Mucosa of descending colon (tissue), 3 donors: ENCODE results near the gene PEX1. TPM values are rescaled to one million over a fixed set of nuclear protein-coding genes. Genes with fewer than 3 reads are reported as not detected.
"Not testable (repeated sequence)": the region's sequence is repeated elsewhere in the genome, so short reads cannot be mapped to it uniquely, and the experiment has no call there.

Experiments used
- ATAC-seq: fragments of 200-7000 bp; cut with Tn5 transposase; one replicate; pipeline ENCODE4 v1.9.1; 2020; ENCODE audit warnings: mild to moderate bottlenecking, moderate library complexity
- DNase-seq, 3 donors: peaks; one replicate each; pipeline ENCODE4 v3.0.0-alpha.2; 2020
- H3K36me3 ChIP-seq: fragments of 200-600 bp; one replicate; pipeline ENCODE4 v1.8.0; 2021; ENCODE audit warnings: low read depth, mild to moderate bottlenecking
- H3K4me1 ChIP-seq: fragments of 200-600 bp; one replicate; pipeline ENCODE4 v1.8.0; 2021; ENCODE audit warnings: low read depth, mild to moderate bottlenecking
- H3K4me3 ChIP-seq: fragments of 200-600 bp; one replicate; pipeline ENCODE4 v1.8.0; 2021; ENCODE audit warnings: mild to moderate bottlenecking
- H3K9me3 ChIP-seq: fragments of 200-600 bp; one replicate; pipeline ENCODE4 v1.8.0; 2021; ENCODE audit warnings: mild to moderate bottlenecking
- intact Hi-C, 2 donors: fragments of 100-400 bp; cut with DNase I in 1 of 2; cut with micrococcal nuclease in 1 of 2; formaldehyde crosslinking; loops; one replicate each; pipeline versions ENCODE4 v1.11.0 to v1.11.1; 2022; cut with DNase I, micrococcal nuclease
- total RNA-seq, 3 donors: library from RNA; stranded (reverse); fragmentation: NEBNext Ultra II Directional in 2 of 3; extraction: Animal tissue kit (Norgen Biotek cat#: 25700) in 2 of 3; gene quantifications; one replicate each; pipeline versions ENCODE4 v1.2.1 to v1.2.4, GENCODE V29; 2021 to 2023
- TF ChIP-seq, protein P1 (sequence below): fragments of 200-600 bp; IDR thresholded peaks from one replicate; pipeline ENCODE4 v1.8.0; 2022; ENCODE audit warnings: antibody characterized with exemption, mild to moderate bottlenecking
- donor health status: DM: no; HTN: no; CAD: no; lungs with moderate emphysema.
- donor health status: DM: no; HTN: no; CAD: no.
- donor health status: DM: no; HTN: yes; CAD: no.

The PEX1 gene
- total RNA-seq, 3 donors from 2014 or later = 17.4 to 21.5 (median 20.4) TPM

DNA sequence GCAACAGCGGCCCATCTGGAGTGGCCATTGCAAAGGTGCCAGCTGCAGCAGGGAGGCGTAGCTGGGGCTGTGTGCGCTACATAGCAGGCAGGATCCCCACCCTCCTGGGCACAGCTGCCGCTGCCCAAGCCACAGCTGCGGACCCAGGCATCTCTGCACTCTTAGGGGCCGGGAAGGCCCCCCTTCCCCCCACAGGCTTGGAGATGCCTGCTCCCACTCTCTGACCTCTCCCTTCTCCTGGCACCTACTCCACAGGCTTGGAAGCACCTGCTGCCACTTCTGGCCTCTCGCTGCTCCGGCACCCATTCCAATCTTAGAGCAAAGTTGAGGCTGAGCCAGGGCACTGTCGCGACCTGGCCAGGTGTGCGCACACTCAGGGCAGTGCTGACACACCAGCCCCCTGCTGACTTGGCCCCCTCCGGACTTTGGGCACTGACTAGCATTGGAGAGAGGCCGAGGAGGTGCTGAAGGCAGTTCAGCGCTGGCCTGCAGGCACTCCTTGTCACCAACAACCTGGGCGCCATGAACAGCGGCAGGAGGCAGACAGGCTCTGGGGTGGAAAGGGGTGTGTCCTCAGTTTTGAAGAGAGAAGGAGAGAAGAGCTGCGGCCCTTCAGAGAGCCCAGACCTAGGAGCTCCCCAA is 18.7 kb upstream of the PEX1 start:
- Histone ChIP-seq H3K4me3 (no peak overlapping the region), H3K9me3 (no peaks in the 10 kb centered on the region), H3K36me3 (no peaks in the 10 kb centered on the region), H3K4me1 (no peaks in the 10 kb centered on the region)
- intact Hi-C loops = no loop called here
- TF ChIP-seq, protein P1, sequence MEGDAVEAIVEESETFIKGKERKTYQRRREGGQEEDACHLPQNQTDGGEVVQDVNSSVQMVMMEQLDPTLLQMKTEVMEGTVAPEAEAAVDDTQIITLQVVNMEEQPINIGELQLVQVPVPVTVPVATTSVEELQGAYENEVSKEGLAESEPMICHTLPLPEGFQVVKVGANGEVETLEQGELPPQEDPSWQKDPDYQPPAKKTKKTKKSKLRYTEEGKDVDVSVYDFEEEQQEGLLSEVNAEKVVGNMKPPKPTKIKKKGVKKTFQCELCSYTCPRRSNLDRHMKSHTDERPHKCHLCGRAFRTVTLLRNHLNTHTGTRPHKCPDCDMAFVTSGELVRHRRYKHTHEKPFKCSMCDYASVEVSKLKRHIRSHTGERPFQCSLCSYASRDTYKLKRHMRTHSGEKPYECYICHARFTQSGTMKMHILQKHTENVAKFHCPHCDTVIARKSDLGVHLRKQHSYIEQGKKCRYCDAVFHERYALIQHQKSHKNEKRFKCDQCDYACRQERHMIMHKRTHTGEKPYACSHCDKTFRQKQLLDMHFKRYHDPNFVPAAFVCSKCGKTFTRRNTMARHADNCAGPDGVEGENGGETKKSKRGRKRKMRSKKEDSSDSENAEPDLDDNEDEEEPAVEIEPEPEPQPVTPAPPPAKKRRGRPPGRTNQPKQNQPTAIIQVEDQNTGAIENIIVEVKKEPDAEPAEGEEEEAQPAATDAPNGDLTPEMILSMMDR = no peak
- ATAC-seq = no peak
- DNase-seq = no peak

DNA sequence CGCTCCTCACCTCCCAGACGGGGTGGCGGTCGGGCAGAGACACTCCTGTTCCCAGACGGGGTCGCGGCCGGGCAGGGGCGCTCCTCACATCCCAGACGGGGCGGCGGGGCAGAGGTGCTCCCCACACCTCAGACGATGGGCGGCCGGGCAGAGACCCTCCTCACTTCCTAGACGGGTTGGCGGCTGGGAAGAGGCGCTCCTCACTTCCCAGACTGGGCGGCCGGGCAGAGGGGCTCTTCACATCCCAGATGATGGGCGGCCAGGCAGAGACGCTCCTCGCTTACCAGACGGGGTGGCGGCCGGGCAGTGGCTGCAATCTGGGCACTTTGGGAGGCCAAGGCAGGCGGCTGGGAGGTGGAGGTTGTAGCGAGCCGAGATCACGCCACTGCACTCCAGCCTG is 16.8 kb upstream of the PEX1 start:
- ATAC-seq, H3K4me3 ChIP-seq, intact Hi-C loops, DNase-seq, H3K4me1 ChIP-seq, H3K9me3 ChIP-seq, H3K36me3 ChIP-seq: not testable (repeated sequence)

GRCh38 chr7:92543542-92543941 is 15.2 kb upstream of the PEX1 start:
- intact Hi-C loops, H3K9me3 ChIP-seq, DNase-seq, ATAC-seq, H3K4me3 ChIP-seq, H3K36me3 ChIP-seq, H3K4me1 ChIP-seq: not testable (repeated sequence)

DNA sequence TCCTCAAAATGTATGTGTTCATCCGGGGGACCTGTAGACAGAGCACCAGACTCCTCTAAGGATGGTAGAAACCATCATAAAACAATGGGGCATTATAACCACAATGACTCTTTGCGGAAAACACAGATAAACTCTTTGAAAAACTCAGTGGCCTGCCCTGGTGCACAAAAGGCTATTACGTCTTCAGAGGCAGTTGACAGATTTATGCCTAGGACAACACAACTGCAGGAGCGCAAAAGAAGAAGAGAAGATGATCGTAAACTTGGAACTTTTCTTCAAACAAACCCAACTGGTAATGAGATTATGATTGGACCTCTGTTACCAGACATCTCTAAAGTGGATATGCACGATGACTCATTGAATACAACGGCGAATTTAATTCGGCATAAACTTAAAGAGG is 6.3 kb upstream of the PEX1 start:
- Histone ChIP-seq H3K9me3 (no peaks in the 10 kb centered on the region), H3K4me1 (peaks cover under 1% of the 10 kb centered on the region), H3K4me3 (no peak overlapping the region), H3K36me3 (peaks cover 6% of the 10 kb centered on the region)
- ATAC-seq (no peak), DNase-seq (no peak)
- TF ChIP-seq, protein P1 = no peak
- intact Hi-C loops = no loop called here

GRCh38 chr7:92528958-92529264 is 591 bp upstream of the PEX1 start:
- ATAC-seq (peak; percentile 1), DNase-seq (no peak)
- Histone ChIP-seq H3K36me3 (no peaks in the 10 kb centered on the region), H3K9me3 (no peaks in the 10 kb centered on the region), H3K4me1 (peaks cover 9% of the 10 kb centered on the region), H3K4me3 (peak overlapping the region; percentile 88)
- TF ChIP-seq, protein P1 = no peak
- intact Hi-C loops = no loop called here

GRCh38 chr7:92527300-92528187 is 776 bp downstream of the PEX1 start:
- H3K4me3 ChIP-seq = peak overlapping the region; percentile 88
- peaks cover 9% of the 10 kb centered on the region for H3K4me1 ChIP-seq
- H3K36me3 ChIP-seq = no peaks in the 10 kb centered on the region
- DNase-seq (peak; percentile 52 to 71 (median 69)), ATAC-seq (peak; percentile 49)
- TF ChIP-seq, protein P1 = no peak
- H3K9me3 ChIP-seq = no peaks in the 10 kb centered on the region
- intact Hi-C loops = no loop called here
